Retinal pigment epithelial cell (primary cell): ENCODE measurements around the gene SSTR3.

Source experiments
- DNase-seq: peaks from one replicate; pipeline ENCODE4 v3.0.0-alpha.2; 2010; ENCODE audit warnings: low read depth
- H3K4me3 ChIP-seq: 2 replicates; pipeline ENCODE4 v1.5.1; 2011; ENCODE audit warnings: mild to moderate bottlenecking, low read length, control low read depth, moderate library complexity
- CTCF ChIP-seq: conservative IDR thresholded peaks from 2 replicates; pipeline ENCODE4 v1.5.1; 2011; ENCODE audit warnings: low read depth, low read length, control low read depth, inconsistent platforms

SSTR3 gene

GRCh38 chr22:37219533-37219932 lies 7.3 kb upstream of the SSTR3 start:
- H3K4me3 ChIP-seq, result no peak overlapping the region
- TF ChIP-seq CTCF, result no peak
- no peak for DNase-seq

- no peak overlapping the region for H3K4me3 ChIP-seq
- DNase-seq, result no peak
Measured at GRCh38 chr22:37218771-37219411, 6.6 kb upstream of the SSTR3 start.

GRCh38 chr22:37218399-37218770 lies 6.1 kb upstream of the SSTR3 start:
- DNase-seq, result no peak
- TF ChIP-seq CTCF, result no peak
- no peak overlapping the region for H3K4me3 ChIP-seq

More at GRCh38 chr22:37218771-37219411, 6.6 kb upstream of the SSTR3 start:
- no peak for TF ChIP-seq CTCF

GRCh38 chr22:37215890-37216289 lies 3.6 kb upstream of the SSTR3 start:
- DNase-seq, result no peak
- no peak overlapping the region for H3K4me3 ChIP-seq
- no peak for TF ChIP-seq CTCF

GRCh38 chr22:37214731-37215030 lies 2.4 kb upstream of the SSTR3 start:
- no peak overlapping the region for H3K4me3 ChIP-seq
- no peak for TF ChIP-seq CTCF
- DNase-seq, result no peak

- H3K4me3 ChIP-seq, result no peak overlapping the region
- no peak for DNase-seq
- no peak for TF ChIP-seq CTCF
Measured at GRCh38 chr22:37213941-37214730, 1.9 kb upstream of the SSTR3 start.
